ENCODE measurements around the gene GATA3. TPM values are rescaled to one million over a fixed set of nuclear protein-coding genes. Genes with fewer than 3 reads are reported as not detected.

The GATA3 gene
- total and polyA plus RNA-seq, 7 experiments from 2014 or later, result 24.0 to 60.1 (median 33.4) TPM

- H3K27ac ChIP-seq (ENCODE audit: low read depth, low read length), result peak overlapping the region; percentile 82
- peak overlapping the region; percentile 88 to 99 (median 95) for H3K27ac Mint-ChIP-seq
- peaks cover 0 to 6% (median 0%) of the 10 kb centered on the region in 5 donors for H3K27me3 Mint-ChIP-seq
- H3K27me3 ChIP-seq (ENCODE audit: control insufficient read depth in 2 of 2, insufficient read depth in 2 of 2, low read length in 2 of 2), result no peaks in the 10 kb centered on the region
- peaks cover 61 to 83% (median 81%) of the 10 kb centered on the region in 7 donors for H3K4me1 Mint-ChIP-seq
- intact Hi-C loops (cut with micrococcal nuclease), result loop anchor here (1.0 to 2.0 kb wide), 7 partner anchors 7 to 344 kb away; no protein-coding TSS in a partner anchor
- H3K9me3 Mint-ChIP-seq, result peaks cover 0 to 4% (median 0%) of the 10 kb centered on the region in 11 donors
- H3K4me1 ChIP-seq (ENCODE audit: control insufficient read depth in 2 of 2, insufficient read depth in 2 of 2, low read length in 2 of 2), result peaks cover 52 to 67% of the 10 kb centered on the region in 2 donors
- ChIA-PET CTCF (interaction anchor here (0.6 to 2.3 kb wide), 7 partner anchors 10 to 1129 kb away, joined by 3 to 10 read pairs (median 3); no protein-coding TSS in a partner anchor), POLR2A (interaction anchor here (0.9 to 3.9 kb wide), 12 partner anchors 8 to 1035 kb away, joined by 3 to 23 read pairs (median 7); no protein-coding TSS in a partner anchor)
- ATAC-seq, result no peak
- H3K9me3 ChIP-seq (ENCODE audit: control insufficient read depth in 2 of 3, low read length in 3 of 3), result no peaks in the 10 kb centered on the region
- peak overlapping the region; percentile 51 for H3K4me3 ChIP-seq (ENCODE audit: low read length)
- DNase-seq, result peak in 2 of 9 donors; percentile 19 to 23
- H3K36me3 Mint-ChIP-seq, result peaks cover 12 to 85% (median 21%) of the 10 kb centered on the region in 5 donors
- H3K36me3 ChIP-seq (ENCODE audit: control insufficient read depth in 2 of 3, insufficient read depth in 3 of 3, low read length in 3 of 3), result peaks cover 13 to 40% (median 20%) of the 10 kb centered on the region in 3 experiments
- H3K4me3 Mint-ChIP-seq, result peak overlapping the region; percentile 87 to 100 (median 94)
Measured at GRCh38 chr10:8060704-8061121, 6.2 kb downstream of the GATA3 start.

GRCh38 chr10:8061274-8062211, 7.1 kb downstream of the GATA3 start:
- ChIA-PET POLR2A (interaction anchor here (0.6 to 3.9 kb wide), 15 partner anchors 7 to 1034 kb away, joined by 3 to 23 read pairs (median 4); partner anchors contain the start of gene GATA3), CTCF (interaction anchor here (0.6 to 2.3 kb wide), 3 partner anchors 9 to 19 kb away, joined by 3 to 10 read pairs (median 3); no protein-coding TSS in a partner anchor)
- intact Hi-C loops (cut with micrococcal nuclease), result loop anchor here (1.0 to 2.0 kb wide), 6 partner anchors 8 to 343 kb away; no protein-coding TSS in a partner anchor
- Mint-ChIP-seq H3K4me1 (peaks cover 67 to 92% (median 89%) of the 10 kb centered on the region in 7 donors), H3K9me3 (peaks cover 0 to 4% (median 0%) of the 10 kb centered on the region in 11 donors), H3K4me3 (peak overlapping the region; percentile 87 to 100 (median 94)), H3K27ac (peak overlapping the region; percentile 88 to 99 (median 95)), H3K36me3 (peaks cover 13 to 91% (median 29%) of the 10 kb centered on the region in 5 donors), H3K27me3 (peaks cover 0 to 6% (median 0%) of the 10 kb centered on the region in 5 donors)
- H3K4me3 ChIP-seq (ENCODE audit: low read length), result peak overlapping the region; percentile 51
- peaks cover 21 to 45% (median 24%) of the 10 kb centered on the region in 3 experiments for H3K36me3 ChIP-seq (ENCODE audit: control insufficient read depth in 2 of 3, insufficient read depth in 3 of 3, low read length in 3 of 3)
- DNase-seq (peak; percentile 20 to 74 (median 63)), ATAC-seq (peak; percentile 74)
- H3K9me3 ChIP-seq (ENCODE audit: control insufficient read depth in 2 of 3, low read length in 3 of 3), result no peaks in the 10 kb centered on the region
- peak overlapping the region; percentile 82 for H3K27ac ChIP-seq (ENCODE audit: low read depth, low read length)
- H3K27me3 ChIP-seq (ENCODE audit: control insufficient read depth in 2 of 2, insufficient read depth in 2 of 2, low read length in 2 of 2), result no peaks in the 10 kb centered on the region
- H3K4me1 ChIP-seq (ENCODE audit: control insufficient read depth in 2 of 2, insufficient read depth in 2 of 2, low read length in 2 of 2), result peaks cover 60 to 75% of the 10 kb centered on the region in 2 donors

GRCh38 chr10:8063128-8063908, 8.8 kb downstream of the GATA3 start:
- Mint-ChIP-seq H3K4me3 (peak overlapping the region in 9 of 10 donors; percentile 48 to 93 (median 64)), H3K27ac (peak overlapping the region; percentile 88 to 99 (median 95)), H3K27me3 (peaks cover 0 to 6% (median 0%) of the 10 kb centered on the region in 5 donors), H3K9me3 (peaks cover 0 to 4% (median 0%) of the 10 kb centered on the region in 11 donors), H3K4me1 (peaks cover 63 to 97% (median 93%) of the 10 kb centered on the region in 7 donors), H3K36me3 (peaks cover 13 to 87% (median 42%) of the 10 kb centered on the region in 5 donors)
- H3K36me3 ChIP-seq (ENCODE audit: control insufficient read depth in 2 of 3, insufficient read depth in 3 of 3, low read length in 3 of 3), result peaks cover 24 to 60% (median 31%) of the 10 kb centered on the region in 3 experiments
- peak overlapping the region; percentile 82 for H3K27ac ChIP-seq (ENCODE audit: low read depth, low read length)
- peaks cover 64 to 83% of the 10 kb centered on the region in 2 donors for H3K4me1 ChIP-seq (ENCODE audit: control insufficient read depth in 2 of 2, insufficient read depth in 2 of 2, low read length in 2 of 2)
- intact Hi-C loops (cut with micrococcal nuclease), result no loop called here
- no peak for DNase-seq
- ChIA-PET POLR2A (interaction anchor here (0.6 to 3.9 kb wide), 5 partner anchors 8 to 1146 kb away, joined by 3 to 23 read pairs (median 3); partner anchors contain the start of gene GATA3), CTCF (interaction anchor here (0.8 kb wide), 1 partner anchor 381 kb away, joined by 3 read pairs; no protein-coding TSS in a partner anchor)
- H3K27me3 ChIP-seq (ENCODE audit: control insufficient read depth in 2 of 2, insufficient read depth in 2 of 2, low read length in 2 of 2), result no peaks in the 10 kb centered on the region
- no peak for ATAC-seq
- H3K4me3 ChIP-seq (ENCODE audit: low read length), result no peak overlapping the region
- no peaks in the 10 kb centered on the region for H3K9me3 ChIP-seq (ENCODE audit: control insufficient read depth in 2 of 3, low read length in 3 of 3)

GRCh38 chr10:8063935-8064334, 9.4 kb downstream of the GATA3 start:
- peak overlapping the region in 6 of 9 donors; percentile 25 to 99 (median 67) for H3K27ac Mint-ChIP-seq
- no peak for DNase-seq
- POLR2A ChIA-PET, result interaction anchor here (0.6 to 1.1 kb wide), 3 partner anchors 10 to 378 kb away, joined by 3 read pairs; partner anchors contain the start of gene GATA3
- H3K36me3 Mint-ChIP-seq, result peaks cover 16 to 85% (median 42%) of the 10 kb centered on the region in 5 donors
- intact Hi-C loops (cut with micrococcal nuclease), result no loop called here
- no peaks in the 10 kb centered on the region for H3K9me3 ChIP-seq (ENCODE audit: control insufficient read depth in 2 of 3, low read length in 3 of 3)
- peaks cover 20 to 61% (median 31%) of the 10 kb centered on the region in 3 experiments for H3K36me3 ChIP-seq (ENCODE audit: control insufficient read depth in 2 of 3, insufficient read depth in 3 of 3, low read length in 3 of 3)
- H3K27ac ChIP-seq (ENCODE audit: low read depth, low read length), result no peak overlapping the region
- H3K27me3 Mint-ChIP-seq, result peaks cover 0 to 6% (median 0%) of the 10 kb centered on the region in 5 donors
- H3K4me1 Mint-ChIP-seq, result peaks cover 61 to 97% (median 92%) of the 10 kb centered on the region in 7 donors
- peaks cover 66 to 89% of the 10 kb centered on the region in 2 donors for H3K4me1 ChIP-seq (ENCODE audit: control insufficient read depth in 2 of 2, insufficient read depth in 2 of 2, low read length in 2 of 2)
- H3K9me3 Mint-ChIP-seq, result peaks cover 0 to 4% (median 0%) of the 10 kb centered on the region in 11 donors
- ATAC-seq, result no peak
- H3K4me3 Mint-ChIP-seq, result peak overlapping the region in 5 of 10 donors; percentile 12 to 53 (median 40)
- no peaks in the 10 kb centered on the region for H3K27me3 ChIP-seq (ENCODE audit: control insufficient read depth in 2 of 2, insufficient read depth in 2 of 2, low read length in 2 of 2)
- H3K4me3 ChIP-seq (ENCODE audit: low read length), result no peak overlapping the region
- CTCF ChIA-PET, result no interaction called here

GRCh38 chr10:8064436-8064835, 9.9 kb downstream of the GATA3 start:
- ATAC-seq (no peak), DNase-seq (no peak)
- peak overlapping the region in 7 of 9 donors; percentile 25 to 99 (median 51) for H3K27ac Mint-ChIP-seq
- peaks cover 0 to 4% (median 0%) of the 10 kb centered on the region in 11 donors for H3K9me3 Mint-ChIP-seq
- no peak overlapping the region for H3K27ac ChIP-seq (ENCODE audit: low read depth, low read length)
- no peaks in the 10 kb centered on the region for H3K27me3 ChIP-seq (ENCODE audit: control insufficient read depth in 2 of 2, insufficient read depth in 2 of 2, low read length in 2 of 2)
- ChIA-PET CTCF (interaction anchor here (0.6 kb wide), 1 partner anchor 279 kb away, joined by 3 read pairs; no protein-coding TSS in a partner anchor), POLR2A (interaction anchor here (0.6 to 1.1 kb wide), 4 partner anchors 10 to 378 kb away, joined by 3 read pairs; partner anchors contain the start of gene GATA3)
- peaks cover 61 to 89% of the 10 kb centered on the region in 2 donors for H3K4me1 ChIP-seq (ENCODE audit: control insufficient read depth in 2 of 2, insufficient read depth in 2 of 2, low read length in 2 of 2)
- peaks cover 0 to 6% (median 0%) of the 10 kb centered on the region in 5 donors for H3K27me3 Mint-ChIP-seq
- H3K36me3 ChIP-seq (ENCODE audit: control insufficient read depth in 2 of 3, insufficient read depth in 3 of 3, low read length in 3 of 3), result peaks cover 22 to 66% (median 35%) of the 10 kb centered on the region in 3 experiments
- intact Hi-C loops (cut with micrococcal nuclease), result no loop called here
- peak overlapping the region in 5 of 10 donors; percentile 12 to 53 (median 32) for H3K4me3 Mint-ChIP-seq
- peaks cover 21 to 85% (median 46%) of the 10 kb centered on the region in 5 donors for H3K36me3 Mint-ChIP-seq
- H3K9me3 ChIP-seq (ENCODE audit: control insufficient read depth in 2 of 3, low read length in 3 of 3), result no peaks in the 10 kb centered on the region
- H3K4me3 ChIP-seq (ENCODE audit: low read length), result no peak overlapping the region
- peaks cover 61 to 97% (median 92%) of the 10 kb centered on the region in 7 donors for H3K4me1 Mint-ChIP-seq
